ENCODE measurements around the gene NCOA6.

The NCOA6 gene

DNA sequence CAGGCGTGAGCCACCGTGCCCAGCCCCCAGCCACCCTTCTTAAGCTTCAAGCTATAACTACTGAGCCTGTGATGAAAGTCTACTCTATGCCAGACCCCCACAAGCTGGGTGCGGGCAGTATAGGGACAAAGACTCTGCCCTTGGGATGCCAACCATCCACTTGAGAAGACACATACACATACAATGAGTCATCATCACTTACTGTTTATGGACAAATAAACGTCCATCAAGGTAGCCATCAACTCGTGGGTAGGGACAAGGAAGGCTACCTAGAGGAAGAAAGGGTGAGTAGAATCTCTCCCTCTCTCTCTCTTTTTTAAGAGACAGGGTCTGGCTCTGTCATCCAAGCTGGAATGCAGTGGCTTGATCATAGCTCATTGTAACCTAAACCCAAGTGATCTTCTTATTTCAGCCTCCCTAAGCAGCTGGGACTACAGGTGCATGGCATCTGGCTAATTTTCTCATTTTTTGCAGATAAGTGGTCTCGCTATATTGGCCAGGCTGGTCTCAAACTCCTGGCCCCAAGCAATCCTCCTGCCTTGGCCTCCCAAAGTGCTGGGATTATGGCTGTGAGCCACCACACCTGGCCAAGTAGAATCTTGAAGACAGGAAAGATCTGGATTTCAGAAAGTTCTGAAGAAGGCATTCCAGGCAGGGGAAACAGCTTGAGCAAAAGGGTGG is 123.9 kb downstream of the NCOA6 start:
- Histone ChIP-seq H3K36me3 (ENCODE audit: insufficient read depth, low read length) (no peaks in the 10 kb centered on the region), H2AFZ (ENCODE audit: low read depth, low read length) (no peak overlapping the region), H3K4me1 (ENCODE audit: insufficient read depth, low read length) (peaks cover 11% of the 10 kb centered on the region), H3K4me3 (ENCODE audit: low read length) (no peak overlapping the region), H3K9me3 (ENCODE audit: low read length) (no peaks in the 10 kb centered on the region), H3K27me3 (ENCODE audit: insufficient read depth, low read length) (peaks cover 3% of the 10 kb centered on the region)

DNA sequence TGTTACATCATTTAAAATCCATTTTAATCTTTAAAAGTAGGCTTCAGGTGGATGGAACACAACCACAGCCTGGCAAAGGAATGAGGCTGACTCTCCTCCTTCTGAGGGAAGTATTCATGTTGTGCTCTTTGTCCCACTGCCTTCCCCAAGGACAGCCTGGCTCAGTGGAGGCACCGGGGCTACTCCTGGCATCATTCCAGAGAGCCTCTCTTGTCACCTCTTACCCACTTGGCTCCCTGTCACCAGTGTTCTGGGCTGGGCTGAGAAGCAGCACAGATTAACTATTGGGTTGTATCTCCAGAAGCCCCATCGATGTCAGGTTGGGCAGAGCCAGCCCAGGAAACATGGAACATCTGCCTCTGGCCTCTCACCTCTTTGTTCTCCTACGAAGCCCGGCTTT is 132.0 kb downstream of the NCOA6 start:
- no peaks in the 10 kb centered on the region for H3K4me1 ChIP-seq (ENCODE audit: insufficient read depth, low read length)
- H3K27me3 ChIP-seq (ENCODE audit: insufficient read depth, low read length) = peaks cover 3% of the 10 kb centered on the region
- no peaks in the 10 kb centered on the region for H3K9me3 ChIP-seq (ENCODE audit: low read length)
- H2AFZ ChIP-seq (ENCODE audit: low read depth, low read length) = no peak overlapping the region
- no peak overlapping the region for H3K4me3 ChIP-seq (ENCODE audit: low read length)
- H3K36me3 ChIP-seq (ENCODE audit: insufficient read depth, low read length) = no peaks in the 10 kb centered on the region

DNA sequence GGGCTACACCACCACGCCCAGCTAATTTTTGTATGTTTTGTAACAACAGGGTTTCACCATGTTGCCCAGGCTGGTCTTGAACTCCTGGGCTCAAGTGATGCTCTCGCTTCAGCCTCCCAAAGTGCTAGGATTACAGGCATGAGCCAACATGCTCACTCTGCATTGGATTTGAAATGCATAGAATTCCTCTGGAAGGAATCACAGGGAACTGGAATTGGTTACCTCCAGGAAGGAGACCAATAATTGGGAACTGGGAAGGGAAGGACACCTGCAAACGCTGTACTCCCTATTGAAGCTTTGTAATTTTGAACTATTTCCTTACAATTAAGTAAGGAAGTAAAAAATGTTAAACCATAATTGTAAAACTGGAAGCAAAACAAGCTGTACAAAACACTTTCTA is 133.6 kb downstream of the NCOA6 start:
- H3K27me3 ChIP-seq (ENCODE audit: insufficient read depth, low read length) = no peaks in the 10 kb centered on the region
- no peak overlapping the region for H3K4me3 ChIP-seq (ENCODE audit: low read length)
- H3K36me3 ChIP-seq (ENCODE audit: insufficient read depth, low read length) = no peaks in the 10 kb centered on the region
- H3K9me3 ChIP-seq (ENCODE audit: low read length) = no peaks in the 10 kb centered on the region
- no peaks in the 10 kb centered on the region for H3K4me1 ChIP-seq (ENCODE audit: insufficient read depth, low read length)
- no peak overlapping the region for H2AFZ ChIP-seq (ENCODE audit: low read depth, low read length)

DNA sequence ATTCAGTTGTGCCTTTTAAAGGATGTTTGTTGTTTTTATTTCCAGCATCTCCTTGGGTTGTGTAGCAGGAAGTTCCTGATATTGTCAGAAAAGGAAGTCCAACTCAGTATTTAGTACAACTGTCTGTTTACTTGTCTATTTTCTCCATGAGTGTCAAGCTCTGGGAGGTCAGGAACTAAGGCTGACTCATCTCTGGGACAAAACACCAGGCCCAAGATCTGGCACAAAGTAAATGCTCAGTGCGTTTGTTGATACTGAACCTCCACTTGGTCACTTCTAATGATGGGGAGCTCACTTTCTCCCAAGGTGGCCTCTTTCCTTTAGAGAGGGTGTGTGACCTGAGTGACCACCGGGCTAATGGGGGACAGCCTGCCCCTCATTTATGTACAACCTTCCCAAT is 136.0 kb downstream of the NCOA6 start:
- no peaks in the 10 kb centered on the region for H3K9me3 ChIP-seq (ENCODE audit: low read length)

DNA sequence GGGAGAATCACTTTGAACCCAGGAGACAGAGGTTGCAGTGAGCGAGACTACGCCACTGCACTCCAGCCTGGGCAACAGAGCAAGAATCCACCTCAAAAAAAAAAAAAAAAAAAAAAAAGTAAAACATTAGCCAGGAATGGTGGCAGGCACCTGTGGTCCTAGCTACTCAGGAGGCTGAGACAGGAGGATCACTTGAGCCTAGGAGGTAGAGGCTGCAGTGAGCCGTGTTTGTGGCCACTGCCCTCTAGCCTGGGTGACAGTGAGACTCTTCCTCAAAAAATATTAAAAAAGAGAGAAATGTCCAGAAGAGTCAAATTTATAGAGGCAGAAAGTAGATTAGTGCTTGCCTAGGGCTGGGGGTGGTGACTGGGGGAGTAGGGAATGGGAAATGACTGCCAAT is 141.8 kb downstream of the NCOA6 start:
- Histone ChIP-seq H3K9me3 (ENCODE audit: low read length) (no peaks in the 10 kb centered on the region), H3K4me3 (ENCODE audit: low read length) (no peak overlapping the region), H3K4me1 (ENCODE audit: insufficient read depth, low read length) (no peaks in the 10 kb centered on the region), H3K36me3 (ENCODE audit: insufficient read depth, low read length) (no peaks in the 10 kb centered on the region), H2AFZ (ENCODE audit: low read depth, low read length) (no peak overlapping the region), H3K27me3 (ENCODE audit: insufficient read depth, low read length) (no peaks in the 10 kb centered on the region)

More for the DNA sequence above, 136.0 kb downstream of the NCOA6 start:
- Histone ChIP-seq H3K36me3 (ENCODE audit: insufficient read depth, low read length) (no peaks in the 10 kb centered on the region), H3K27me3 (ENCODE audit: insufficient read depth, low read length) (no peaks in the 10 kb centered on the region), H3K4me1 (ENCODE audit: insufficient read depth, low read length) (no peaks in the 10 kb centered on the region), H3K4me3 (ENCODE audit: low read length) (no peak overlapping the region), H2AFZ (ENCODE audit: low read depth, low read length) (no peak overlapping the region)

DNA sequence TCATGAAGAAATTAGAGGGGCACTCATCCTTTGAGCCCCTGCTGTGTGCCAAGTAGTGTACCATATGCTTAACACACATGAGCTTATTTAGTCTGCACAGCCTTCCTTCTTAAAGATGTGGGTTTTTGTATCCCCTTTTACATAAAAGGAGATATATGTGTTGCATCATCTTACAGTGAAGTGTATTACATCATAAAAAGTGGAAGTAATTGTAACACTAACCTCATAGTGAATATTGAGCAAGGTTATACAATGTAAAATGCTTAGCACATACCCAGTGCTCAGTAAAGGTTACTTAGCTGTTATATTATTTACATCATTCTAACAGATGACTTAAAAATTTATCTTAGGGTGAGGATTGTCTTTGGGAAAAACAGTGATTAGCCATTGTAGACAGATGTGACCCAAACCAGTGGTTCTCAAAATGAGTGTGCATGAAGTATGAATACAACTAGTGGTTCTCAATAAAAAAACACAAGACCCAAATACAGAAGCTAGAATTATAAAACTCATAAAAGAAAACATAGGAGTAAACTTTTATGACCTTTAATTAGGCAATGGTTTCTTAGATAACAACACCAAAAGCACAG is 144.8 kb downstream of the NCOA6 start:
- Histone ChIP-seq H3K27me3 (ENCODE audit: insufficient read depth, low read length) (no peaks in the 10 kb centered on the region), H3K9me3 (ENCODE audit: low read length) (no peaks in the 10 kb centered on the region), H2AFZ (ENCODE audit: low read depth, low read length) (no peak overlapping the region), H3K4me3 (ENCODE audit: low read length) (no peak overlapping the region), H3K4me1 (ENCODE audit: insufficient read depth, low read length) (peaks cover 8% of the 10 kb centered on the region), H3K36me3 (ENCODE audit: insufficient read depth, low read length) (no peaks in the 10 kb centered on the region)

DNA sequence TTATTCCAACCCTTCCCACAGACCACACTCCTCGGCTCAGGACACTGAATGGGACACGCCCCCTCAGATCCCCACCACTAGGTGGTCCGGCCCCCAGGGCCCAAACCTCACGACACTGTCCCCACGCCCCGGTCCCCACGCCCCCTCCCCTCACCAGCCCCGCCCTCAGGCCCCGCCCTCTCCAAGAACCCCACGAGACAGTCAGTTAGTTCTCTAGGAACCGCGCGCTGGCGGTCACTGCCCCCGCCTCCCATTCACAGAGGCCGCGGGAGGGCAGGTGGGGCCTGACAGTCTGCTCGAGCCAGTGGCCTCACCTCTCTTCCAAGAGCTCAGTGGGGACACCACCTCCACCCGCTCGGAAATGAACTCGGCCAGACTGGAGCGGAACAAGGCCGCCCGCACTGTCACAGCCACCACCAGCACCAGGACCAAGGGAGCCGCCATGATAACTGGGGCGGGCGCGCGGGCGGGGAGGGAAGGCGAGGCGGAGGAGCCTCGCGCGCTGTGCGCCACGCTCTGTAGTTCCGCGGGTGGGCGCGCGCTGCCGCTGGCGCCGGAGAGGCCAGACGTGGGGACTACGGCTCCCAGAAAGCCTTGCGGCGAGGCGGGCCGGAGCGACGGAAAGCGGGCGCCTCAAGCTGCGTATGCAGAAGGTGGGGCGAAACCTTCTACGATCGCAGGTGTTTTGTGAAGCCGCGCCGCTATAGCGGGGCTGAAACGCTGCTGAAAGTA is 148.6 kb downstream of the NCOA6 start, which contains the start of gene PIGU:
Gene PIGU, minus strand, starts transcription at position 451 of the 732 bp plus-strand sequence. Its CDS starts 7 bp downstream, at position 444.
- no peaks in the 10 kb centered on the region for H3K9me3 ChIP-seq (ENCODE audit: low read length)
- peak within 1 kb of the TSS; percentile 56 for H2AFZ ChIP-seq (ENCODE audit: low read depth, low read length)

DNA sequence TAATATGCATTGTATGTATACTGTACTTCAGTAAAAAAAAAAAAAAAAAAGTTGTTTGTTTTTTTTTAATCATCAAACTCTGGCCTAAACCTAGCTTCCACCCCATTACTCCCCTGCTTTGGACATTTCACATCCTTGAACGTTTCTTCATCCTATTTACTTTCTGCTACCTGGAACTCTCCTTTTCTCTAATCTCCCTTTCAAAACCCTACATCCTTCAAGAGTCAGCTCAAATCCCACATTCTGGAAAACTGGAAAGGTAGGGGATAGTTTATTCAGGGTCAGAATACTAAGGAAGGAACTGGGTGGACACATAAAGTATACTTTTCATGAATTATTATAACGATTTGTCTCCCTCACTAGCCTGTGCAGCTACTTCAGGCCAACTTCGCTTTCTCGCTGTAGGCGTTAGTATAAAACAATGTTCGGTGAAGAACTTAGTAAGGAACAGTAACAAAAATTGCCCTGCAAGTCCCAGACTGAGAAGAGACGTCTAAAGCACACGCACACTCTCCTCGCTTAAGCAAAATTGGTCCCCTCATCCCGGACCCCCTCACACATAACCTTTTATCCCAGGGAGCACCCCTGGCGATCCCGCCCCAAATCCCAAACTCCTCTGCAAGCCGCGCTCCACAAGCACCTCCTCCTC is 149.3 kb downstream of the NCOA6 start:
- Histone ChIP-seq H3K27me3 (ENCODE audit: insufficient read depth, low read length) (no peaks in the 10 kb centered on the region), H3K36me3 (ENCODE audit: insufficient read depth, low read length) (no peaks in the 10 kb centered on the region), H3K4me3 (ENCODE audit: low read length) (peak overlapping the region; percentile 85), H3K4me1 (ENCODE audit: insufficient read depth, low read length) (peaks cover 10% of the 10 kb centered on the region), H3K9me3 (ENCODE audit: low read length) (no peaks in the 10 kb centered on the region), H2AFZ (ENCODE audit: low read depth, low read length) (peak overlapping the region; percentile 53)

More for the DNA sequence above, 148.6 kb downstream of the NCOA6 start, which contains the start of gene PIGU:
- Histone ChIP-seq H3K36me3 (ENCODE audit: insufficient read depth, low read length) (no peaks in the 10 kb centered on the region), H3K27me3 (ENCODE audit: insufficient read depth, low read length) (no peaks in the 10 kb centered on the region), H3K4me3 (ENCODE audit: low read length) (peak within 1 kb of the TSS; percentile 85), H3K4me1 (ENCODE audit: insufficient read depth, low read length) (peaks cover 10% of the 10 kb centered on the region)

DNA sequence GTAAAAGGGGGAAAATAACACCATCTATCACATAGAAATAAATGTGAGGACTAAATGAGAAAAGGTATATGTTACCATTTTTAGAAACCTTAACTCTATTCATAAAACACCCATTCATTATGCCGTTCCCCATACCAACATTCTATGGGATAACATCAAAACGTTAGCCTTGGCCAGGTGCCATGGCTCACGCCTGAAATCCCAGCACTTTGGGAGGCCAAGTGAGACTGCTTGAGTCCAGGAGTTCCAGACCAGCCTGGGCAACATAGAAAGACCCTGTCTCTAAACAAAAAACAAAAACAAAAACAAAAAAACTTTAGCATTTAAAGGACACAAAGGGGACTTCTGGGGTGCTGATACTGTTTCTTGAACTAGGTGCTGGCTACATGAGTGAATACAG is 149.9 kb downstream of the NCOA6 start:
- H3K27me3 ChIP-seq (ENCODE audit: insufficient read depth, low read length) = no peaks in the 10 kb centered on the region
- no peak overlapping the region for H2AFZ ChIP-seq (ENCODE audit: low read depth, low read length)
- H3K9me3 ChIP-seq (ENCODE audit: low read length) = no peaks in the 10 kb centered on the region
- no peaks in the 10 kb centered on the region for H3K36me3 ChIP-seq (ENCODE audit: insufficient read depth, low read length)
- H3K4me1 ChIP-seq (ENCODE audit: insufficient read depth, low read length) = peaks cover 10% of the 10 kb centered on the region
- peak overlapping the region; percentile 85 for H3K4me3 ChIP-seq (ENCODE audit: low read length)

DNA sequence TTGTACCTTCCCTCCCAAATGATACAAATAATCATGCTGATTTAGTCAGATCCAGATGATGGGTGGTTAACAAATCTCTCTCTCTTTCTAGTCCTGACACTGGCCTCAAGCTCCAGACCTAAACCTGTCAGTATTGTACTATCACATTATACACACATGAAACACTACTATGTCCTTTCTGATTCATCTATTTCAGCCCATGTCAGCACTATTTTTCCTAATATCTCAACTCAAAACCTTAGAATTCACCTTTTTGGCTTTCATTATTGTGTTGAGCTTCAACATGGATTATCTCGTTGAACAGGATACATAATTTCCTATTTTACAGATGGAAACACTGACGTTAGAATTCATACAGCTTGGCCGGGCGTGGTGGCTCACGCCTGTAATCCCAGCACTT is 152.0 kb downstream of the NCOA6 start:
- Histone ChIP-seq H3K4me3 (ENCODE audit: low read length) (no peak overlapping the region), H3K36me3 (ENCODE audit: insufficient read depth, low read length) (no peaks in the 10 kb centered on the region), H3K27me3 (ENCODE audit: insufficient read depth, low read length) (no peaks in the 10 kb centered on the region), H3K4me1 (ENCODE audit: insufficient read depth, low read length) (peaks cover 10% of the 10 kb centered on the region), H2AFZ (ENCODE audit: low read depth, low read length) (no peak overlapping the region), H3K9me3 (ENCODE audit: low read length) (no peaks in the 10 kb centered on the region)

DNA sequence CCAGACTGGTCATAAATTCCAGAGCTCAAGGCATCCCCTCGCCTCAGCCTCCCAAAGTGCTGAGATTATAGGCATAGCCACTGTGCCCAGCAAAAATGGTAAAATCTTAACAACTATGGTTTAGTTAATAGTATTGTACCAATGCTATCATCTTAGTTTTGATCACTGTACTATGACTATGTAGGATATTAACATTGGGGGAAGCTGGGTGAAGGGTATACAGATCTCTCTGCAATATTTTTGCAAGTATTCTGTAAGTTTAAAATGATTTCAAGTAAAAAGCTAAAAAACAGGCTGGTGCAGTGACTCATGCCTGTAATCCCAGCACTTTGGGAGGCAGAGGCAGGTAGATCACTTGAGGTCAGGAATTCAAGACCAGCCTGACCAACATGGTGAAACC is 156.4 kb downstream of the NCOA6 start:
- Histone ChIP-seq H2AFZ (ENCODE audit: low read depth, low read length) (no peak overlapping the region), H3K36me3 (ENCODE audit: insufficient read depth, low read length) (no peaks in the 10 kb centered on the region), H3K9me3 (ENCODE audit: low read length) (no peaks in the 10 kb centered on the region), H3K4me3 (ENCODE audit: low read length) (no peak overlapping the region), H3K27me3 (ENCODE audit: insufficient read depth, low read length) (no peaks in the 10 kb centered on the region), H3K4me1 (ENCODE audit: insufficient read depth, low read length) (no peaks in the 10 kb centered on the region)

Measured in neuron (in vitro differentiated cells).